HEK293 (cell line): ENCODE measurements around the gene CNOT8.
A peak's percentile ranks its signal among the peaks of the same experiment; 100 is the strongest.

ENCODE experiments used
- ATF2 ChIP-seq: fragments of 450-650 bp; formaldehyde crosslinking; IDR thresholded peaks from 2 replicates; pipeline ENCODE4 v1.5.1; 2016; ENCODE audit warnings: missing biosample characterization, missing genetic modification characterization, low read depth
- GLIS2 ChIP-seq: fragments of 450-650 bp; formaldehyde crosslinking; IDR thresholded peaks from 2 replicates; pipeline ENCODE4 v1.5.1; 2016; ENCODE audit warnings: missing biosample characterization, missing genetic modification characterization
- HOXD13 ChIP-seq: sonication (generic); formaldehyde crosslinking; IDR thresholded peaks from 2 replicates; pipeline ENCODE4 v1.8.0; 2022; ENCODE audit warnings: missing genetic modification reagents, borderline replicate concordance
- KLF8 ChIP-seq: fragments of 450-650 bp; formaldehyde crosslinking; IDR thresholded peaks from 2 replicates; pipeline ENCODE4 v1.5.1; 2016; ENCODE audit warnings: missing biosample characterization, missing genetic modification characterization
- KLF9 ChIP-seq: fragments of 450-650 bp; formaldehyde crosslinking; IDR thresholded peaks from 2 replicates; pipeline ENCODE4 v1.5.1; 2016; ENCODE audit warnings: missing biosample characterization, missing genetic modification characterization, low read depth
- PATZ1 ChIP-seq: fragments of 450-650 bp; formaldehyde crosslinking; IDR thresholded peaks from 2 replicates; pipeline ENCODE4 v1.5.1; 2016; ENCODE audit warnings: missing biosample characterization, missing genetic modification characterization
- RBAK ChIP-seq: fragments of 450-650 bp; formaldehyde crosslinking; IDR thresholded peaks from 2 replicates; pipeline ENCODE4 v1.5.1; 2016; ENCODE audit warnings: missing biosample characterization, missing genetic modification characterization
- SETDB1 ChIP-seq: IDR thresholded peaks from one replicate; pipeline ENCODE4 v1.6.1; 2017; ENCODE audit warnings: mild to moderate bottlenecking, low read length, moderate library complexity, mixed read lengths; ENCODE audit not compliant: insufficient read length
- ZBTB10 ChIP-seq: fragments of 450-650 bp; formaldehyde crosslinking; IDR thresholded peaks from 2 replicates; pipeline ENCODE4 v1.5.1; 2016; ENCODE audit warnings: missing biosample characterization, missing genetic modification characterization
- ZBTB7A ChIP-seq: fragments of 450-650 bp; formaldehyde crosslinking; IDR thresholded peaks from 2 replicates; pipeline ENCODE4 v1.5.1; 2016; ENCODE audit warnings: low read depth, missing biosample characterization, missing genetic modification characterization
- ZFP3 ChIP-seq: fragments of 450-650 bp; formaldehyde crosslinking; IDR thresholded peaks from 2 replicates; pipeline ENCODE4 v1.5.1; 2016; ENCODE audit warnings: low read depth, missing biosample characterization, missing genetic modification characterization
- ZNF112 ChIP-seq: fragments of 450-650 bp; formaldehyde crosslinking; IDR thresholded peaks from 2 replicates; pipeline ENCODE4 v1.5.0; 2017; ENCODE audit warnings: missing biosample characterization, missing genetic modification characterization
- ZNF155 ChIP-seq: fragments of 450-650 bp; formaldehyde crosslinking; IDR thresholded peaks from 2 replicates; pipeline ENCODE4 v1.5.1; 2016; ENCODE audit warnings: missing biosample characterization, missing genetic modification characterization
- ZNF214 ChIP-seq: fragments of 450-650 bp; formaldehyde crosslinking; IDR thresholded peaks from 2 replicates; pipeline ENCODE4 v1.5.1; 2017; ENCODE audit warnings: missing biosample characterization, mild to moderate bottlenecking, missing genetic modification characterization, borderline replicate concordance
- ZNF221 ChIP-seq: fragments of 450-650 bp; formaldehyde crosslinking; IDR thresholded peaks from 2 replicates; pipeline ENCODE4 v1.5.1; 2017; ENCODE audit warnings: missing biosample characterization, missing genetic modification characterization, borderline replicate concordance
- ZNF23 ChIP-seq: fragments of 450-650 bp; formaldehyde crosslinking; IDR thresholded peaks from 2 replicates; pipeline ENCODE4 v1.5.1; 2016; ENCODE audit warnings: missing biosample characterization, missing genetic modification characterization, borderline replicate concordance
- ZNF311 ChIP-seq: fragments of 450-650 bp; formaldehyde crosslinking; IDR thresholded peaks from 2 replicates; pipeline ENCODE4 v1.5.1; 2017; ENCODE audit warnings: missing biosample characterization, missing genetic modification characterization, borderline replicate concordance
- ZNF341 ChIP-seq: fragments of 450-650 bp; formaldehyde crosslinking; IDR thresholded peaks from 2 replicates; pipeline ENCODE4; 2016; ENCODE audit warnings: low read depth, missing biosample characterization, missing genetic modification characterization
- ZNF394 ChIP-seq: fragments of 450-650 bp; formaldehyde crosslinking; IDR thresholded peaks from 2 replicates; pipeline ENCODE4 v1.5.1; 2016; ENCODE audit warnings: missing biosample characterization, missing genetic modification characterization, mild to moderate bottlenecking, moderate library complexity, borderline replicate concordance
- ZNF416 ChIP-seq: fragments of 450-650 bp; formaldehyde crosslinking; IDR thresholded peaks from 2 replicates; pipeline ENCODE4 v1.5.1; 2016; ENCODE audit warnings: missing biosample characterization, missing genetic modification characterization
- ZNF501 ChIP-seq: fragments of 450-650 bp; formaldehyde crosslinking; IDR thresholded peaks from 2 replicates; pipeline ENCODE4 v1.5.1; 2016; ENCODE audit warnings: missing biosample characterization, missing genetic modification characterization
- ZNF555 ChIP-seq: fragments of 450-650 bp; formaldehyde crosslinking; conservative IDR thresholded peaks from 2 replicates; pipeline ENCODE4 v1.5.1; 2017; ENCODE audit warnings: missing biosample characterization, mild to moderate bottlenecking, missing genetic modification characterization, inconsistent platforms
- ZNF585B ChIP-seq: fragments of 450-650 bp; formaldehyde crosslinking; IDR thresholded peaks from 2 replicates; pipeline ENCODE4 v1.5.1; 2016; ENCODE audit warnings: missing biosample characterization, missing genetic modification characterization
- ZNF600 ChIP-seq: fragments of 450-650 bp; formaldehyde crosslinking; IDR thresholded peaks from 2 replicates; pipeline ENCODE4 v1.5.1; 2016; ENCODE audit warnings: missing biosample characterization, missing genetic modification characterization
- ZNF624 ChIP-seq: fragments of 450-650 bp; formaldehyde crosslinking; IDR thresholded peaks from 2 replicates; pipeline ENCODE4 v1.5.1; 2017; ENCODE audit warnings: missing biosample characterization, missing genetic modification characterization
- ZNF629 ChIP-seq: fragments of 450-650 bp; formaldehyde crosslinking; IDR thresholded peaks from 2 replicates; pipeline ENCODE4 v1.5.1; 2017; ENCODE audit warnings: missing biosample characterization, missing genetic modification characterization
- ZNF692 ChIP-seq: fragments of 450-650 bp; formaldehyde crosslinking; IDR thresholded peaks from 2 replicates; pipeline ENCODE4 v1.5.1; 2016; ENCODE audit warnings: missing biosample characterization, missing genetic modification characterization
- ZNF704 ChIP-seq: fragments of 450-650 bp; formaldehyde crosslinking; IDR thresholded peaks from 2 replicates; pipeline ENCODE4 v1.5.1; 2016; ENCODE audit warnings: missing biosample characterization, missing genetic modification characterization
- ZNF792 ChIP-seq: fragments of 450-650 bp; formaldehyde crosslinking; IDR thresholded peaks from 2 replicates; pipeline ENCODE4 v1.5.1; 2016; ENCODE audit warnings: missing biosample characterization, missing genetic modification characterization
- ZNF830 ChIP-seq: fragments of 450-650 bp; IDR thresholded peaks from 2 replicates; pipeline ENCODE4 v1.5.0; 2018; ENCODE audit warnings: missing biosample characterization, missing genetic modification characterization, low read depth, mild to moderate bottlenecking, moderate library complexity

Gene CNOT8

GRCh38 chr5:154850255-154851062 is 8.0 kb upstream of the CNOT8 start, which contains the start of gene FAXDC2 (continued):
- TF ChIP-seq ZNF585B (tag by site-specific recombination) (no peak), ZNF112 (no peak), ZNF155 (tag by site-specific recombination) (no peak), ZNF501 (tag by site-specific recombination) (0 out of 2 replicates have a peak, but pooled peaks have one; percentile 63), ZNF629 (tag by site-specific recombination) (0 out of 2 replicates have a peak, but pooled peaks have one; percentile 30), ZNF23 (tag by site-specific recombination) (no peak), PATZ1 (tag by site-specific recombination) (peak; percentile 49; the same call in 1 of the 2 replicates), ZNF311 (tag by site-specific recombination) (no peak), ZNF341 (tag by site-specific recombination) (peak; percentile 72), ZNF555 (tag by site-specific recombination) (no peak), ZNF221 (tag by site-specific recombination) (no peak), ZNF394 (tag by site-specific recombination) (no peak), RBAK (tag by site-specific recombination) (no peak), ZNF624 (tag by site-specific recombination) (no peak), ZNF830 (tag by site-specific recombination) (no peak), ZFP3 (tag by site-specific recombination) (no peak), ZNF416 (tag by site-specific recombination) (no peak), ZNF692 (tag by site-specific recombination) (peak; percentile 99), ZNF214 (no peak), GLIS2 (no peak), KLF8 (tag by site-specific recombination) (no peak), ZNF600 (tag by site-specific recombination) (peak; percentile 95), SETDB1 (no peak), ZNF704 (no peak), ATF2 (0 out of 2 replicates have a peak, but pooled peaks have one; percentile 26), HOXD13 (CRISPR knock-in tag) (no peak), ZNF792 (tag by site-specific recombination) (no peak), KLF9 (no peak), ZBTB7A (tag by site-specific recombination) (no peak), ZBTB10 (tag by site-specific recombination) (no peak)
